Measurements from ENCODE around the gene STING1.

- TF ChIP-seq YY1 (IDR thresholded peaks at IDR 0.05; ENCODE audit: insufficient read depth, insufficient read length) (no peak), SUZ12 (IDR thresholded peaks at IDR 0.05; ENCODE audit: extremely low read depth, insufficient read depth, insufficient read length) (no peak)
Measured at GRCh38 chr5:139475865-139476617, 6.5 kb downstream of the STING1 start.

All from NT2/D1 (cell line).